Measurements from ENCODE around the gene HIKESHI.

DNA sequence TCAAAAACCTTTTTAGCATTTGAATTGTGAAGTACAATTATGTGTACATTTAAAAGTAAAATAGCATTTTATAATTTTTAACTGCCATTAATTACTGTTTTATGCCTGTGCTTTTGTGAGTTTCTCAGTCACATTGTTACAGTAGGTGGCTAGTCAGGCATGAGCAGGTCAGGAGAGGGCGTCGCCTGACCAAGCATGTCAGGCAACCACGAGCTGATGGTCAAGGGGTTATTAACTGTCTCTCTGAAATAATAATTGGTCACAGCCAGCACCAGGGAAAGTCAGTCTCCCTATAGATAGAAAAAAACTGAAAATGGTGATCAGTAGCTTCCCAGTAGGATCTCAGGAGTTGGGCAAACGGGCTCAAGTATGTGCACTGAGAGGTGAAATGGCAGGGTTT lies 53.2 kb downstream of the HIKESHI start:
- TF ChIP-seq, protein P1, sequence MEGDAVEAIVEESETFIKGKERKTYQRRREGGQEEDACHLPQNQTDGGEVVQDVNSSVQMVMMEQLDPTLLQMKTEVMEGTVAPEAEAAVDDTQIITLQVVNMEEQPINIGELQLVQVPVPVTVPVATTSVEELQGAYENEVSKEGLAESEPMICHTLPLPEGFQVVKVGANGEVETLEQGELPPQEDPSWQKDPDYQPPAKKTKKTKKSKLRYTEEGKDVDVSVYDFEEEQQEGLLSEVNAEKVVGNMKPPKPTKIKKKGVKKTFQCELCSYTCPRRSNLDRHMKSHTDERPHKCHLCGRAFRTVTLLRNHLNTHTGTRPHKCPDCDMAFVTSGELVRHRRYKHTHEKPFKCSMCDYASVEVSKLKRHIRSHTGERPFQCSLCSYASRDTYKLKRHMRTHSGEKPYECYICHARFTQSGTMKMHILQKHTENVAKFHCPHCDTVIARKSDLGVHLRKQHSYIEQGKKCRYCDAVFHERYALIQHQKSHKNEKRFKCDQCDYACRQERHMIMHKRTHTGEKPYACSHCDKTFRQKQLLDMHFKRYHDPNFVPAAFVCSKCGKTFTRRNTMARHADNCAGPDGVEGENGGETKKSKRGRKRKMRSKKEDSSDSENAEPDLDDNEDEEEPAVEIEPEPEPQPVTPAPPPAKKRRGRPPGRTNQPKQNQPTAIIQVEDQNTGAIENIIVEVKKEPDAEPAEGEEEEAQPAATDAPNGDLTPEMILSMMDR (IDR thresholded peaks at IDR 0.05), result no peak
- no peak for TF ChIP-seq ZFX (IDR thresholded peaks at IDR 0.05; ENCODE audit: borderline replicate concordance)

Measured in 22Rv1 (cell line).